SK-N-SH treated with all-trans-retinoic acid at 6 μM for 48 hours (cell line): ENCODE data around the gene EIF1B.

Experiments
- CREB5 ChIP-seq: fragments of 250-450 bp; sonication (Bioruptor Pico); IDR thresholded peaks from 2 replicates; pipeline ENCODE4 v1.5.1; 2020; ENCODE audit warnings: low read depth, mild to moderate bottlenecking, moderate library complexity
- SNAI2 ChIP-seq: fragments of 250-450 bp; sonication (Bioruptor Pico); IDR thresholded peaks from 2 replicates; pipeline ENCODE4 v1.5.0; 2020; ENCODE audit warnings: mild to moderate bottlenecking, moderate library complexity
- TOX ChIP-seq: fragments of 250-450 bp; sonication (Bioruptor Pico); IDR thresholded peaks from 2 replicates; pipeline ENCODE4 v1.8.0; 2021; ENCODE audit warnings: mild to moderate bottlenecking, moderate library complexity, borderline replicate concordance
- ZNF70 ChIP-seq: fragments of 450-650 bp; formaldehyde crosslinking; IDR thresholded peaks from 2 replicates; pipeline ENCODE4 v1.5.0; 2020; ENCODE audit warnings: mild to moderate bottlenecking, moderate library complexity
- TF ChIP-seq, protein P1 (sequence below): fragments of 250-450 bp; sonication (Bioruptor Pico); IDR thresholded peaks from 2 replicates; pipeline ENCODE4 v1.8.0; 2020; ENCODE audit warnings: mild to moderate bottlenecking, moderate library complexity, borderline replicate concordance

GRCh38 chr3:40325465-40325864 lies 16.0 kb downstream of the EIF1B start:
- TF ChIP-seq, protein P1, sequence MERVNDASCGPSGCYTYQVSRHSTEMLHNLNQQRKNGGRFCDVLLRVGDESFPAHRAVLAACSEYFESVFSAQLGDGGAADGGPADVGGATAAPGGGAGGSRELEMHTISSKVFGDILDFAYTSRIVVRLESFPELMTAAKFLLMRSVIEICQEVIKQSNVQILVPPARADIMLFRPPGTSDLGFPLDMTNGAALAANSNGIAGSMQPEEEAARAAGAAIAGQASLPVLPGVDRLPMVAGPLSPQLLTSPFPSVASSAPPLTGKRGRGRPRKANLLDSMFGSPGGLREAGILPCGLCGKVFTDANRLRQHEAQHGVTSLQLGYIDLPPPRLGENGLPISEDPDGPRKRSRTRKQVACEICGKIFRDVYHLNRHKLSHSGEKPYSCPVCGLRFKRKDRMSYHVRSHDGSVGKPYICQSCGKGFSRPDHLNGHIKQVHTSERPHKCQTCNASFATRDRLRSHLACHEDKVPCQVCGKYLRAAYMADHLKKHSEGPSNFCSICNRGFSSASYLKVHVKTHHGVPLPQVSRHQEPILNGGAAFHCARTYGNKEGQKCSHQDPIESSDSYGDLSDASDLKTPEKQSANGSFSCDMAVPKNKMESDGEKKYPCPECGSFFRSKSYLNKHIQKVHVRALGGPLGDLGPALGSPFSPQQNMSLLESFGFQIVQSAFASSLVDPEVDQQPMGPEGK (CRISPR knock-in tag), result no peak
- TF ChIP-seq CREB5 (CRISPR knock-in tag) (no peak), SNAI2 (no peak), ZNF70 (CRISPR knock-in tag) (no peak), TOX (CRISPR knock-in tag) (no peak)
